Uterus (tissue), 2 donors: ENCODE results near the gene NRG3.

Source experiments
- POLR2A ChIP-seq, 2 donors: fragments of 450-650 bp; IDR thresholded peaks; one replicate each; pipeline ENCODE4 v1.6.1; 2016; ENCODE audit warnings: antibody characterized with exemption in 2 of 2, mild to moderate bottlenecking in 1 of 2, moderate library complexity in 1 of 2
- TF ChIP-seq, protein P1 (sequence below), 4 experiments: fragments of 200-600 bp in 2 of 4; fragments of 450-650 bp in 2 of 4; sonication (generic) in 2 of 4; IDR thresholded peaks; one replicate each; pipeline ENCODE4 v1.5.1; 2016 to 2019; ENCODE audit warnings: antibody characterized with exemption in 4 of 4, mild to moderate bottlenecking in 2 of 4, moderate library complexity in 1 of 4

DNA sequence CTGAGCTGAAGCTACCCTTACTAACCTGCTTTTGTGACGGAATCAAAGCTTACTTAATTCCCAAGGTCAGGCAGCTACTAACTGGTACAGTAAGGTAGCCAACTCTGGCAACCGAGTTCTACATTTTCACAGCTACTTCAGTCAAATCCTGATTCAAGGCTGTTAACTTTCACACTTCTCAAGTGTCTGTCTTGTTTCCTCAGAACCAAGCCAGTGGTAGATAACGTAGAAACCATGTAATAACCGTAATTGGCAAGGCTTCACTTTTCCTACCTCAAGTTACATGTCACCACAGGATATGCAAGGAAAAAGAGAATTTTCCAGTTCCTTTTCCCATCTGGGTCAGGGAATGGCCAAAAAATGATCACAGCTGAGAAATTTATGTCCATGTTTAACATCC is 746.7 kb downstream of the NRG3 start:
- TF ChIP-seq, protein P1, sequence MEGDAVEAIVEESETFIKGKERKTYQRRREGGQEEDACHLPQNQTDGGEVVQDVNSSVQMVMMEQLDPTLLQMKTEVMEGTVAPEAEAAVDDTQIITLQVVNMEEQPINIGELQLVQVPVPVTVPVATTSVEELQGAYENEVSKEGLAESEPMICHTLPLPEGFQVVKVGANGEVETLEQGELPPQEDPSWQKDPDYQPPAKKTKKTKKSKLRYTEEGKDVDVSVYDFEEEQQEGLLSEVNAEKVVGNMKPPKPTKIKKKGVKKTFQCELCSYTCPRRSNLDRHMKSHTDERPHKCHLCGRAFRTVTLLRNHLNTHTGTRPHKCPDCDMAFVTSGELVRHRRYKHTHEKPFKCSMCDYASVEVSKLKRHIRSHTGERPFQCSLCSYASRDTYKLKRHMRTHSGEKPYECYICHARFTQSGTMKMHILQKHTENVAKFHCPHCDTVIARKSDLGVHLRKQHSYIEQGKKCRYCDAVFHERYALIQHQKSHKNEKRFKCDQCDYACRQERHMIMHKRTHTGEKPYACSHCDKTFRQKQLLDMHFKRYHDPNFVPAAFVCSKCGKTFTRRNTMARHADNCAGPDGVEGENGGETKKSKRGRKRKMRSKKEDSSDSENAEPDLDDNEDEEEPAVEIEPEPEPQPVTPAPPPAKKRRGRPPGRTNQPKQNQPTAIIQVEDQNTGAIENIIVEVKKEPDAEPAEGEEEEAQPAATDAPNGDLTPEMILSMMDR (IDR thresholded peaks at IDR 0.05): no peak
- no peak for TF ChIP-seq POLR2A (IDR thresholded peaks at IDR 0.05)
